Measurements from ENCODE around the gene DPAGT1.
"Not testable (repeated sequence)": the region's sequence is repeated elsewhere in the genome, so short reads cannot be mapped to it uniquely, and the experiment has no call there.

The DPAGT1 gene

GRCh38 chr11:119115484-119116234 lies 14.0 kb upstream of the DPAGT1 start:
- no peak for DNase-seq

GRCh38 chr11:119114351-119114750 lies 12.7 kb upstream of the DPAGT1 start:
- no peak for DNase-seq

- DNase-seq, result no peak
Observed at GRCh38 chr11:119113716-119114115, 12.1 kb upstream of the DPAGT1 start.

- DNase-seq, result no peak
Observed at GRCh38 chr11:119112314-119113020, 10.8 kb upstream of the DPAGT1 start.

GRCh38 chr11:119111361-119111925 lies 9.8 kb upstream of the DPAGT1 start:
- DNase-seq, result no peak

GRCh38 chr11:119110439-119110838 lies 8.8 kb upstream of the DPAGT1 start:
- no peak for DNase-seq

- DNase-seq, result no peak
Observed at GRCh38 chr11:119109843-119110242, 8.2 kb upstream of the DPAGT1 start.

GRCh38 chr11:119108857-119109221 lies 7.2 kb upstream of the DPAGT1 start:
- DNase-seq, result no peak

- no peak for DNase-seq
Observed at GRCh38 chr11:119108146-119108856, 6.6 kb upstream of the DPAGT1 start.

GRCh38 chr11:119107538-119108145 lies 6.0 kb upstream of the DPAGT1 start:
- no peak for DNase-seq

- DNase-seq, result peak; percentile 75
Observed at GRCh38 chr11:119106564-119107537, 5.2 kb upstream of the DPAGT1 start, which contains the start of gene C2CD2L. Gene C2CD2L (plus strand): TSS chr11:119107344. CDS start chr11:119107742, 398 bp downstream.

GRCh38 chr11:119103793-119104192 lies 2.1 kb upstream of the DPAGT1 start:
- DNase-seq, result no peak

GRCh38 chr11:119103161-119103664 lies 1.6 kb upstream of the DPAGT1 start:
- not testable (repeated sequence) for DNase-seq

GRCh38 chr11:119100994-119101758 lies 477 bp downstream of the DPAGT1 start:
- DNase-seq, result peak; percentile 65

- DNase-seq, result peak; percentile 66
Observed at GRCh38 chr11:119100246-119100970, 1.2 kb downstream of the DPAGT1 start.

GRCh38 chr11:119099711-119100110 lies 1.9 kb downstream of the DPAGT1 start:
- no peak for DNase-seq

- DNase-seq, result peak; percentile 99
Observed at GRCh38 chr11:119095066-119095880, 6.4 kb downstream of the DPAGT1 start.

- DNase-seq, result peak; percentile 34
Observed at GRCh38 chr11:119094816-119095065, 6.9 kb downstream of the DPAGT1 start.
